ENCODE data around the gene SYCN.

SYCN gene

DNA sequence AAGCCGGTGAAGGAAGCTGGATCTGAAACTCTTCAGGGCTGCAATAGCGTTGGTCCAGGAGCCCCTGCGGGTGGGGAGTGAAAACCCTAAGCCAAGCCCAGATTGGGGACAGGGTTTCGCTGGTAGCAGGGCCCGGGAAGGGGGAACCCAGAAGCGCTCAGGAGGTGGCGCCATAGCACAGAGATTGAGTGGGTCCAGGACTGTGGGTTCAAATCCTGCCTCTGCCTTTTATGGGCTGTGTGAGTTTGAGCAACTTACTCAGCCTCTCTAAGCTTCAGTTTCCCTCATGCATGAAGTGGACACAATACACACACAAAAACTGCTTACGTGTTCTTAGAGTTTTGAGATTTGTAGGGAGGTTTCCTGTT, 8.3 kb upstream of the SYCN start:
- Histone ChIP-seq H3K4me2 (no peak overlapping the region), H3K4me3 (no peak overlapping the region), H3K27ac (no peak overlapping the region), H3K9me3 (replicated peaks in 1 of 11) (no peaks in the 10 kb centered on the region), H3K36me3 (no peaks in the 10 kb centered on the region), H4K20me1 (no peaks in the 10 kb centered on the region; a peak in 1 of 22 replicates), H3K4me1 (peaks cover 0 to 6% (median 0%) of the 10 kb centered on the region in 10 experiments; a peak in 5 of 20 replicates), H3K27me3 (no peaks in the 10 kb centered on the region), H3K9ac (no peak overlapping the region)
- no peak for TF ChIP-seq Cebpa-rat (IDR thresholded peaks at IDR 0.05)

DNA sequence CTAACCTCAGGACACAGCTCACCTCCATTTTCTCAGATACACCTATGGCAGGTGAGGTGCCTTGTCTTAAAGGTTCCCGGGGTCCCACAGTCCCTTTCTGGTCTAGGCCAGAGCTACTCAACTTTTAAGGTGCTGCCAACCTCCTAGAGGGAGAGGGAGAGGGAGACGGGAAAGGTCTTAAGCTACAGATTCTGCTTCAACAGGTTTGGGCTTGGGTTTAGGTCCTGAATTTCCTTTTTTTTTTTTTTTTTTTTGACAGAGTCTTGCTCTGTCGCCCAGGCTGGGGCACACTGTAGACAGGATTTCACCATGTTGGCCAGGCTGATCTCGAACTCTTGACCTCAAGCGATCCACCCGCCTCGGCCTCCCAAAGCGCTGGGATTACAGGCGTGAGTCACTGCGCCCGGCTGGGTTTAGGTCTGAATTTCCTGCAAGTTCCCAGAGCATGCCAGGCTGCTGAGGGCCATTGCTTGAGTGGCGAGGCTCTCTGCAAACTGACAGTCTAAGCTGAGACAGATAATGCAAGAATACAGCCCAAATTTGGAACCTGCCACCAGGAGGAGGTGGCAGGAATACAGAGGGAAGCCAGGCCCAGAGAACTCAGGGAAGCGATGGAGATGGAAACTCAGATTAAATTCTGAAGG, 7.8 kb upstream of the SYCN start:
- no peaks in the 10 kb centered on the region for H3K9me3 ChIP-seq (replicated peaks in 1 of 11)
- no peaks in the 10 kb centered on the region; a peak in 1 of 22 replicates for H4K20me1 ChIP-seq
- no peak overlapping the region for H3K9ac ChIP-seq
- TF ChIP-seq Cebpa-rat (IDR thresholded peaks at IDR 0.05), result no peak
- no peak overlapping the region for H3K4me2 ChIP-seq
- H3K27ac ChIP-seq, result no peak overlapping the region
- no peaks in the 10 kb centered on the region for H3K27me3 ChIP-seq
- H3K4me3 ChIP-seq, result no peak overlapping the region
- H3K36me3 ChIP-seq, result no peaks in the 10 kb centered on the region
- H3K4me1 ChIP-seq, result peaks cover 0 to 6% (median 0%) of the 10 kb centered on the region in 10 experiments; a peak in 5 of 20 replicates

DNA sequence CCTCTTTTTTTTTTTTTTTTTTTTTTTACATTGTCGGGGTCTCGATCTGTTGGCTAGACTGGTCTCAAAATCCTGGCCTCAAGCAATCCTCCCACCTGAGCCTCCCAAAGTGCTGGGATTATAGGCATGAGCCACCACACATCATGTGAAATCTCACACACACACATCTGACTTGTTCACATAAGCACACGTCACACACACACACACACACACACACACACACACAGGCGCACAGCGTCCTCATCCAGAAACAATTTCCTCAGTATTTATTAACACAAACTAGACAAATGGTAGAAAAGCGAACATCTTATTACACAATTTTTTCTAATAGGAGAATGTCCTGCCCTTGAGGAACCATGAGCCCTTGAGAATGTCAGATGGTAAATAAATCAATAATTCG, 5.1 kb upstream of the SYCN start:
- peaks cover 0 to 6% (median 0%) of the 10 kb centered on the region in 10 experiments; a peak in 5 of 20 replicates for H3K4me1 ChIP-seq
- no peak overlapping the region for H3K4me3 ChIP-seq
- H3K27me3 ChIP-seq, result peaks cover 6 to 19% (median 7%) of the 10 kb centered on the region in 11 experiments
- no peak overlapping the region for H3K27ac ChIP-seq
- H3K36me3 ChIP-seq, result no peaks in the 10 kb centered on the region
- H3K9me3 ChIP-seq (replicated peaks in 1 of 11), result no peaks in the 10 kb centered on the region
- TF ChIP-seq Cebpa-rat (IDR thresholded peaks at IDR 0.05), result no peak
- no peak overlapping the region for H3K4me2 ChIP-seq
- no peak overlapping the region for H3K9ac ChIP-seq
- no peaks in the 10 kb centered on the region; a peak in 2 of 22 replicates for H4K20me1 ChIP-seq

DNA sequence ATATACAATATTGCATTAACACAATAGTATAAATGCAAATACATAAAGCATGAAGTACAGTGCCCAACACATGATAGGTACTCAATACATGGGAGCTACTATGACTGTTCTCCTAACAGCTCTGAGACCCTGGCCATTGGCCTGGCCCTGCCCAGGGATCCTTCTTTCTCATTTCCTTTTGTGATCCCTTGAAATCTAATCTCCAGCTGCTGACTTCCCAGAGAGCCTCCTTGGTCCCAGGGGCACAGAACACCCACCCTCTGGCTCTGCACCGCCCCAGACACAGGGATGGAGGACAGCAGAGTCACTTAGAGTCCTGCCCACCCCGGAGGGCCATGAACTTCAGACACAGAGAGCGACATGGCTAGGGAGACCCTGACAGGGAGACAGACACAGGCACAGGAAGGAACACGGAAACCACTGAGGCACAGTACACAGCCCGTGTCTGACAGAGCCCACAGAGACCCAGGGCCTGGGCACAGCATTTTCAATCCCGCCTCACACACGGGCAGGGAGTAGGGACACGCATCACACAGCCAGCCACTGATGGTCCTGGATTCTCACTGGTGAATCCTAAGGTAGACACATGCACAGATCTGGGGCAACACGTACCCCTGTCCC, 4.2 kb upstream of the SYCN start:
- Histone ChIP-seq H3K27me3 (peaks cover 16 to 28% (median 16%) of the 10 kb centered on the region in 11 experiments), H3K27ac (no peak overlapping the region), H3K4me3 (no peak overlapping the region), H3K4me1 (peaks cover 0 to 6% (median 0%) of the 10 kb centered on the region in 10 experiments; a peak in 5 of 20 replicates), H3K4me2 (peak overlapping the region in 3 of 11 experiments; percentile 8 to 21 (median 12); a peak in 3 of 22 replicates), H3K36me3 (no peaks in the 10 kb centered on the region), H3K9me3 (replicated peaks in 1 of 11) (no peaks in the 10 kb centered on the region), H3K9ac (no peak overlapping the region; a peak in 1 of 22 replicates), H4K20me1 (no peaks in the 10 kb centered on the region; a peak in 1 of 22 replicates)
- TF ChIP-seq Cebpa-rat (IDR thresholded peaks at IDR 0.05), result no peak

DNA sequence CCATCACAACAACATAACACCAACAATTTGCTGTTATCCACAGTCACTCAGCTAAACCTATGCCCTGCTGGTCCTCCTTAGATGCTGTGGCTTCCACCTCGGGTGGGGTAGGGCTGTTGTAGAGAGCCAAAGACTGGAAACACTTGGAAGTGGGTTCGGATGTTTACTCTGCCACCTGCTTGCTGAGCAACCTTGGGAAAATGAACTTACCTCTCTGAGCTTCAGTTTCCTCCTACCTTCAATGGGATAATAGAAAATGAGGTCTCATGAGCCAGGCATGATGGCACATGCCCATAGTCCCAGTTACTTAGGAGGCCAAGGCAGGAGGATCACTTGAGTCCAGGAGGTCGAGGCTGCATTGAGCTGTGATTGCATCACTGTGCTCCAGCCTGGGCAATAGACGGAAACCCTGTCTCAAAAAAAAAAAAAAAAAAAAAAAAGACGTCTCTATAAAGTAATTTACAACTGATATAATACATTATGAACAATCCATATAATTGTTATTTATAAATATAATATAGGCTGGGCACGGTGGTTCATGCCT, 3.3 kb upstream of the SYCN start:
- H3K4me3 ChIP-seq, result no peak overlapping the region
- no peaks in the 10 kb centered on the region for H3K9me3 ChIP-seq (replicated peaks in 1 of 11)
- no peaks in the 10 kb centered on the region for H3K36me3 ChIP-seq
- no peaks in the 10 kb centered on the region; a peak in 1 of 22 replicates for H4K20me1 ChIP-seq
- TF ChIP-seq Cebpa-rat (IDR thresholded peaks at IDR 0.05), result no peak; a peak in 1 of 22 replicates
- no peak overlapping the region for H3K9ac ChIP-seq
- peaks cover 0 to 6% (median 0%) of the 10 kb centered on the region in 10 experiments; a peak in 5 of 20 replicates for H3K4me1 ChIP-seq
- no peak overlapping the region for H3K27ac ChIP-seq
- peaks cover 21 to 38% (median 25%) of the 10 kb centered on the region in 11 experiments for H3K27me3 ChIP-seq
- H3K4me2 ChIP-seq, result no peak overlapping the region

DNA sequence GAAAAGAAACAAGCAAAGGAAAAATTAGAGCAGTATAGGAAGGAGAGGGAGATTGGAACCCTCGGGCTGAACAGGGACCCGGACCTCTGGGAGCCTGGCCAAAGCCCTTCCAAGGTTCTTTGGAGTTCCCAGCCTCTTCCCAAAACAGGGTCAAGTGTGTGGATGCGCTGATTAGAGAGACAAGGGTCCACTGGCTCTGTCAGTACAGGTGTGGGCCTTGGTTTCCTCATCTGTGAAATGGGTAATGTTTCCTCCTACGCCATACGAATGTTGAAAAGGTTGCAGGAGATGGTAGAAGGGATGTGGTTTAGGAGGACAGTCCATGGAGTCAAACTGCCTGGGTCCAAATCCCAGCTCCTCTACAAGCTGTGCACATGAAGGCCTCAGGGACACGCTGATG, 2.1 kb upstream of the SYCN start:
- Histone ChIP-seq H3K27me3 (peaks cover 21 to 38% (median 26%) of the 10 kb centered on the region in 11 experiments), H3K4me2 (no peak overlapping the region), H3K9ac (no peak overlapping the region), H4K20me1 (no peaks in the 10 kb centered on the region; a peak in 1 of 22 replicates), H3K27ac (no peak overlapping the region), H3K9me3 (replicated peaks in 1 of 11) (no peaks in the 10 kb centered on the region), H3K36me3 (no peaks in the 10 kb centered on the region), H3K4me1 (peaks cover 0 to 6% (median 0%) of the 10 kb centered on the region in 10 experiments; a peak in 5 of 20 replicates), H3K4me3 (no peak overlapping the region)
- TF ChIP-seq Cebpa-rat (IDR thresholded peaks at IDR 0.05), result no peak

DNA sequence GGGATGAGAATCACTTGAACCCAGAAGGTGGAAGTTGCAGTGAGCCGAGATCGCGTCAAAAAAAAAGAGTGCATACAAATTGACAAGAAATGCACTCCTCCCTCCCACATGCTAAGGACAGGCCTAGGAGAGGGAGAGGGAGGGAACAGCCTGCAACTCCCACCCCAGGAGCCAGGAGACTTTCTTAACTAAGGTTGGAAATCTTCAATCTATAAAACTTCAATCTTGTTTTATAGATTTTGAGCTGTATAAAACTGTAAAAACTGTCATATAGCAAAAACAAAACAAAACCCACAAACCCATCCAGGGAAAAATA, 1.3 kb upstream of the SYCN start:
- H3K27ac ChIP-seq, result no peak overlapping the region
- H3K9ac ChIP-seq, result no peak overlapping the region
- no peak overlapping the region for H3K4me2 ChIP-seq
- H3K9me3 ChIP-seq (replicated peaks in 1 of 11), result no peaks in the 10 kb centered on the region
- no peak overlapping the region for H3K4me3 ChIP-seq
- no peak for TF ChIP-seq Cebpa-rat (IDR thresholded peaks at IDR 0.05)
- H3K36me3 ChIP-seq, result no peaks in the 10 kb centered on the region
- H4K20me1 ChIP-seq, result no peaks in the 10 kb centered on the region; a peak in 1 of 22 replicates
- H3K4me1 ChIP-seq, result peaks cover 0 to 6% (median 0%) of the 10 kb centered on the region in 10 experiments; a peak in 5 of 20 replicates
- H3K27me3 ChIP-seq, result peaks cover 21 to 38% (median 26%) of the 10 kb centered on the region in 11 experiments

DNA sequence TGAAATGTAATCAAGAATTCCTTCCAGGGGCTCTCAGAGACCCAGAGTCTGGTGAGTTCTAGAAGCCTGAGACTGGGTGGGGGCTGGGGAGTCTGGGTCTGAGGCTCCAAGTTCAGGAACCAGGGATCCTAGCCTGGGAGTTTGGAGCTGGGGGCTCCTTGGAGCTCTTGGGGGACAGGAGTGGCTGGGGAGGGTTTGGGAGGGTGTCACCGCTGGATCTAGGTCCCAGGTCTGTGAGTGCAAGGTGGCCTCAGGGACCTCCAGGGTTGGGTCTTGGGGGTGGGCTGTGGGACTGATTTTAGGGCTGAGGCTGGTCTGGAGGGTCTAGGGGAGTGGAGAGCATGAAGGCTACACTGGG, 1.1 kb downstream of the SYCN start:
- Histone ChIP-seq H3K36me3 (no peaks in the 10 kb centered on the region), H3K4me3 (no peak overlapping the region), H3K27ac (no peak overlapping the region), H3K4me1 (no peaks in the 10 kb centered on the region; a peak in 1 of 20 replicates), H4K20me1 (peaks cover 0 to 8% (median 0%) of the 10 kb centered on the region in 11 experiments; a peak in 2 of 22 replicates), H3K9ac (no peak overlapping the region), H3K9me3 (replicated peaks in 1 of 11) (no peaks in the 10 kb centered on the region), H3K27me3 (peaks cover 34 to 52% (median 41%) of the 10 kb centered on the region in 11 experiments), H3K4me2 (no peak overlapping the region)
- TF ChIP-seq Cebpa-rat (IDR thresholded peaks at IDR 0.05), result no peak

DNA sequence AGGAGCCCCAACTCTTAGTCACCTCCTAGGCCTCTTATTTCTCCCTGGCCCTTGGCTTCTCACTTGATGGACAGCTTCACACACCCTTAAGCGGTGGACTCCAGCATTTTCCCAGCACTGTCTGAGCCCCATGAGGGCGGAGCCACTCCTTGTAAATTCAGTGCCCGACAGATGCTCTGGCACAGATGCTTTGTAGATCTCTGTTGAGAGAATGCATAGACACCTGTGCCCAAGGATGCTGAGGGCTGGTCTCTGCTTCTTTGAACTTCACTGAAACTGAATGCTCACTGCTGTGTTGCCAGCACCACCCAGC, 3.3 kb downstream of the SYCN start:
- Histone ChIP-seq H3K27ac (no peak overlapping the region), H3K36me3 (no peaks in the 10 kb centered on the region), H3K4me2 (no peak overlapping the region), H4K20me1 (peaks cover 0 to 22% (median 0%) of the 10 kb centered on the region in 11 experiments; a peak in 5 of 22 replicates), H3K9me3 (replicated peaks in 1 of 11) (no peaks in the 10 kb centered on the region), H3K4me1 (peaks cover 0 to 11% (median 7%) of the 10 kb centered on the region in 10 experiments; a peak in 17 of 20 replicates), H3K27me3 (peaks cover 56 to 70% (median 63%) of the 10 kb centered on the region in 11 experiments), H3K4me3 (no peak overlapping the region), H3K9ac (no peak overlapping the region)
- TF ChIP-seq Cebpa-rat (IDR thresholded peaks at IDR 0.05), result no peak

All from BLaER1 treated with 17β-estradiol and CSF1 and Interleukin-3, amounts not matched to agents 10 nM and 100 nM (cell line).